WTC11 (cell line): ENCODE measurements around the gene FUT8.

Source experiments
- CTCF ChIP-seq: fragments of 200-600 bp; IDR thresholded peaks from 2 replicates; pipeline ENCODE4 v1.8.0; 2022; ENCODE audit warnings: antibody characterized with exemption
- MAX ChIP-seq: sonication (generic); formaldehyde crosslinking; IDR thresholded peaks from 2 replicates; pipeline ENCODE4 v1.8.0; 2022; ENCODE audit warnings: mild to moderate bottlenecking, missing genetic modification reagents
- USF1 ChIP-seq: sonication (generic); formaldehyde crosslinking; IDR thresholded peaks from 2 replicates; pipeline ENCODE4 v1.8.0; 2022; ENCODE audit warnings: mild to moderate bottlenecking, missing genetic modification reagents
- TF ChIP-seq, protein P1 (sequence below): sonication (generic); formaldehyde crosslinking; IDR thresholded peaks from 2 replicates; pipeline ENCODE4 v1.8.0; 2022; ENCODE audit warnings: mild to moderate bottlenecking, missing genetic modification reagents
- TF ChIP-seq, protein P2 (sequence below): sonication (generic); formaldehyde crosslinking; IDR thresholded peaks from 2 replicates; pipeline ENCODE4 v1.8.1; 2023; ENCODE audit warnings: mild to moderate bottlenecking, missing genetic modification reagents, moderate library complexity

DNA sequence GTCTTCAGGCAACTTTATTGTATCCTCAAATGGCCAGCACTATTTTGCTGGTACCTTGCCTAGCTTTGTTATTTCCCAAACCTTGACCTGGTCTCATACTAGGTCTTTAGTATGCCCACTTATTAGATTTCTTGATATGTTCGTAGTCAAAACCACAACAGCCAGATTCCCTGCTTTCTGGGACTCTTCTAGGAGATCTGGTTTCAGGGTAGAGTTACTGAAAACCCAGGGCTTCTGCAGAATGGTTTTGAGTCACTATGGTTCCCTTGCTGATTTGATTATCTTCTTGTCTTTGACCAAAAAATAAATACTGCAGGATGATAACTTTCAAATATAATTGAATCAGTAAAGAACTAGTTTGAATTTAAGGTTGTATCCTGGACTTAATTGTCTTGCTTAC, 211.2 kb downstream of the FUT8 start:
- no peak for TF ChIP-seq CTCF
- no peak for TF ChIP-seq USF1
- TF ChIP-seq, protein P1, sequence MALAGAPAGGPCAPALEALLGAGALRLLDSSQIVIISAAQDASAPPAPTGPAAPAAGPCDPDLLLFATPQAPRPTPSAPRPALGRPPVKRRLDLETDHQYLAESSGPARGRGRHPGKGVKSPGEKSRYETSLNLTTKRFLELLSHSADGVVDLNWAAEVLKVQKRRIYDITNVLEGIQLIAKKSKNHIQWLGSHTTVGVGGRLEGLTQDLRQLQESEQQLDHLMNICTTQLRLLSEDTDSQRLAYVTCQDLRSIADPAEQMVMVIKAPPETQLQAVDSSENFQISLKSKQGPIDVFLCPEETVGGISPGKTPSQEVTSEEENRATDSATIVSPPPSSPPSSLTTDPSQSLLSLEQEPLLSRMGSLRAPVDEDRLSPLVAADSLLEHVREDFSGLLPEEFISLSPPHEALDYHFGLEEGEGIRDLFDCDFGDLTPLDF = no peak
- TF ChIP-seq, protein P2, sequence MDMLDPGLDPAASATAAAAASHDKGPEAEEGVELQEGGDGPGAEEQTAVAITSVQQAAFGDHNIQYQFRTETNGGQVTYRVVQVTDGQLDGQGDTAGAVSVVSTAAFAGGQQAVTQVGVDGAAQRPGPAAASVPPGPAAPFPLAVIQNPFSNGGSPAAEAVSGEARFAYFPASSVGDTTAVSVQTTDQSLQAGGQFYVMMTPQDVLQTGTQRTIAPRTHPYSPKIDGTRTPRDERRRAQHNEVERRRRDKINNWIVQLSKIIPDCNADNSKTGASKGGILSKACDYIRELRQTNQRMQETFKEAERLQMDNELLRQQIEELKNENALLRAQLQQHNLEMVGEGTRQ (CRISPR knock-in tag) = no peak
- TF ChIP-seq MAX (CRISPR knock-in tag) = no peak
